H9 (cell line): ENCODE data around the gene MEF2C. TPM values are rescaled to one million over a fixed set of nuclear protein-coding genes. Genes with fewer than 3 reads are reported as not detected.

Source experiments
- DNase-seq: peaks from one replicate; pipeline ENCODE4 v3.0.0-alpha.2; 2017
- H2AFZ ChIP-seq: one replicate; pipeline ENCODE4 v1.6.1; 2013; ENCODE audit warnings: mild to moderate bottlenecking, low read length, control low read depth, moderate library complexity
- H2AK5ac ChIP-seq: 2 replicates; pipeline ENCODE4 v1.6.1; 2013; ENCODE audit warnings: low read length, control low read depth, mixed read lengths; ENCODE audit not compliant: insufficient read length
- H2BK120ac ChIP-seq: one replicate; pipeline ENCODE4 v1.6.1; 2013; ENCODE audit warnings: low read depth, mild to moderate bottlenecking, low read length, control low read depth, inconsistent platforms; ENCODE audit not compliant: poor library complexity, severe bottlenecking
- H2BK12ac ChIP-seq: 2 replicates; pipeline ENCODE4 v1.6.1; 2013; ENCODE audit warnings: low read length, control low read depth, mixed read lengths, low read depth; ENCODE audit not compliant: insufficient read length
- H2BK15ac ChIP-seq: 2 replicates; pipeline ENCODE4 v1.6.1; 2013; ENCODE audit warnings: low read depth, low read length, control low read depth
- H2BK20ac ChIP-seq: one replicate; pipeline ENCODE4 v1.6.1; 2013; ENCODE audit warnings: low read depth, mild to moderate bottlenecking, low read length, control low read depth, inconsistent platforms; ENCODE audit not compliant: poor library complexity, severe bottlenecking
- H2BK5ac ChIP-seq: 2 replicates; pipeline ENCODE4 v1.6.1; 2013; ENCODE audit warnings: low read length, control low read depth, mixed read lengths; ENCODE audit not compliant: insufficient read length
- H3K14ac ChIP-seq: 2 replicates; pipeline ENCODE4 v1.6.1; 2013; ENCODE audit warnings: low read length, control low read depth; ENCODE audit not compliant: insufficient read depth
- H3K18ac ChIP-seq: 2 replicates; pipeline ENCODE4 v1.6.1; 2013; ENCODE audit warnings: low read depth, mild to moderate bottlenecking, mixed read lengths, low read length, control low read depth; ENCODE audit not compliant: insufficient read length
- H3K23ac ChIP-seq: 2 replicates; pipeline ENCODE4 v1.6.1; 2013; ENCODE audit warnings: low read length, control low read depth, mixed read lengths, low read depth; ENCODE audit not compliant: insufficient read length
- H3K23me2 ChIP-seq: 2 replicates; pipeline ENCODE4 v1.6.1; 2013; ENCODE audit warnings: low read depth, mild to moderate bottlenecking, mixed read lengths, low read length, control low read depth; ENCODE audit not compliant: insufficient read length, poor library complexity, severe bottlenecking
- H3K27ac ChIP-seq: 2 replicates; pipeline ENCODE4 v1.5.1; 2013; ENCODE audit warnings: low read length, control low read depth, mixed read lengths, low read depth; ENCODE audit not compliant: insufficient read length
- H3K27me3 ChIP-seq: 2 replicates; pipeline ENCODE4 v1.6.1; 2013; ENCODE audit warnings: low read length, control low read depth, inconsistent platforms; ENCODE audit not compliant: insufficient read depth
- H3K4ac ChIP-seq: 2 replicates; pipeline ENCODE4 v1.6.1; 2013; ENCODE audit warnings: low read depth, mild to moderate bottlenecking, control low read depth, inconsistent platforms, low read length, moderate library complexity
- H3K4me1 ChIP-seq: 2 replicates; pipeline ENCODE4 v1.6.1; 2013; ENCODE audit warnings: low read length, control low read depth, inconsistent platforms; ENCODE audit not compliant: insufficient read depth
- H3K4me2 ChIP-seq: 2 replicates; pipeline ENCODE4 v1.6.1; 2013; ENCODE audit warnings: low read length, control low read depth, mixed read lengths; ENCODE audit not compliant: insufficient read length, insufficient read depth
- H3K56ac ChIP-seq: 2 replicates; pipeline ENCODE4 v1.6.1; 2013; ENCODE audit warnings: low read depth, mild to moderate bottlenecking, mixed read lengths, low read length, control low read depth; ENCODE audit not compliant: insufficient read length
- H3K79me1 ChIP-seq: 2 replicates; pipeline ENCODE4 v1.6.1; 2013; ENCODE audit warnings: low read depth, mild to moderate bottlenecking, moderate library complexity, low read length, control low read depth, inconsistent platforms; ENCODE audit not compliant: insufficient read depth, poor library complexity, severe bottlenecking
- H3K79me2 ChIP-seq: 2 replicates; pipeline ENCODE4 v1.6.1; 2013; ENCODE audit warnings: low read length, control low read depth, inconsistent platforms; ENCODE audit not compliant: insufficient read depth
- H3K9ac ChIP-seq: 2 replicates; pipeline ENCODE4 v1.6.1; 2013; ENCODE audit warnings: low read length, control low read depth, mixed read lengths; ENCODE audit not compliant: insufficient read length; ENCODE audit errors: extremely low read depth
- H3K9me3 ChIP-seq: one replicate; pipeline ENCODE4 v1.6.1; 2013; ENCODE audit warnings: low read depth, low read length, inconsistent platforms; ENCODE audit not compliant: control insufficient read depth
- H3T11ph ChIP-seq: one replicate; pipeline ENCODE4 v1.6.1; 2013; ENCODE audit warnings: mild to moderate bottlenecking, low read length, control low read depth, inconsistent platforms
- H4K20me1 ChIP-seq: one replicate; pipeline ENCODE4 v1.6.1; 2013; ENCODE audit not compliant: control insufficient read depth, insufficient read length, insufficient read depth
- H4K5ac ChIP-seq: 2 replicates; pipeline ENCODE4 v1.6.1; 2013; ENCODE audit warnings: low read depth, mild to moderate bottlenecking, mixed read lengths, low read length, control low read depth; ENCODE audit not compliant: insufficient read length
- H4K8ac ChIP-seq: replicated peaks from 2 replicates; pipeline ENCODE4 v1.6.1; 2013; ENCODE audit warnings: low read length, control low read depth, mixed read lengths, low read depth; ENCODE audit not compliant: insufficient read length
- H4K91ac ChIP-seq: 2 replicates; pipeline ENCODE4 v1.6.1; 2013; ENCODE audit warnings: low read depth, mild to moderate bottlenecking, moderate library complexity, mixed read lengths, low read length, control low read depth; ENCODE audit not compliant: insufficient read length
- H3K27ac Mint-ChIP-seq, 3 experiments: 2 replicates in 2 of 3; 3 replicates in 1 of 3; pipeline ENCODE4 v1.8.0; 2020 to 2021; ENCODE audit warnings: mixed read lengths in 3 of 3, mild to moderate bottlenecking in 1 of 3, moderate library complexity in 1 of 3
- H3K27me3 Mint-ChIP-seq: 2 replicates; pipeline ENCODE4 v1.8.0; 2021; ENCODE audit warnings: low read depth, mild to moderate bottlenecking, moderate library complexity, mixed read lengths
- H3K36me3 Mint-ChIP-seq, 3 experiments: 2 replicates in 2 of 3; 3 replicates in 1 of 3; pipeline ENCODE4 v1.8.0; 2020 to 2021; ENCODE audit warnings: low read depth in 3 of 3, mixed read lengths in 3 of 3; ENCODE audit not compliant: insufficient read depth in 1 of 3
- H3K4me1 Mint-ChIP-seq, 2 experiments: 2 replicates each; pipeline ENCODE4 v1.8.0; 2020; ENCODE audit warnings: mixed read lengths in 2 of 2
- H3K4me3 Mint-ChIP-seq, 2 experiments: 2 replicates in 1 of 2; 3 replicates in 1 of 2; pipeline ENCODE4 v1.8.0; 2020 to 2021; ENCODE audit warnings: mild to moderate bottlenecking in 2 of 2, mixed read lengths in 2 of 2, moderate library complexity in 1 of 2
- H3K9me3 Mint-ChIP-seq, 2 experiments: 2 replicates in 1 of 2; 3 replicates in 1 of 2; pipeline ENCODE4 v1.8.0; 2020; ENCODE audit warnings: mild to moderate bottlenecking in 2 of 2, mixed read lengths in 2 of 2, moderate library complexity in 1 of 2
- CTCF ChIP-seq: fragments of 200-600 bp; sonication (generic); conservative IDR thresholded peaks from 3 replicates; pipeline ENCODE4 v1.8.0; 2021; ENCODE audit warnings: antibody characterized with exemption, mild to moderate bottlenecking
- WGBS: extraction: QIAGEN DNeasy Blood & Tissue Kit; methylation state at CpG from one replicate; pipeline ENCODE4 v1.1.7; 2013; ENCODE audit warnings: missing lambda C conversion rate, low lambda C conversion rate, mixed read lengths; ENCODE audit not compliant: insufficient read length; ENCODE audit errors: extremely low coverage; 5-methylcytosine and 5-hydroxymethylcytosine counted together
- total RNA-seq: library from RNA; stranded (reverse); gene quantifications from 2 replicates; pipeline ENCODE4 v1.2.1, GENCODE V29; 2021

The MEF2C gene
- total RNA-seq, 1 experiment from 2014 or later = 0.11 TPM

- Histone ChIP-seq H3K18ac (no peak overlapping the region), H3K23ac (no peak overlapping the region), H2BK12ac (no peak overlapping the region), H4K91ac (no peak overlapping the region), H3K4me2 (no peak overlapping the region), H4K5ac (no peak overlapping the region), H3K27ac (no peak overlapping the region), H3K9ac (no peak overlapping the region), H3K79me1 (no peaks in the 10 kb centered on the region), H3K14ac (no peak overlapping the region), H2AFZ (no peak overlapping the region), H2BK20ac (no peak overlapping the region), H3K23me2 (no peaks in the 10 kb centered on the region), H3T11ph (no peak overlapping the region), H4K20me1 (no peaks in the 10 kb centered on the region), H3K79me2 (no peaks in the 10 kb centered on the region), H3K4me1 (no peaks in the 10 kb centered on the region), H3K4ac (no peak overlapping the region), H4K8ac (no peak overlapping the region), H2AK5ac (no peak overlapping the region), H2BK15ac (no peak overlapping the region), H3K27me3 (no peaks in the 10 kb centered on the region), H2BK5ac (no peak overlapping the region), H3K9me3 (no peaks in the 10 kb centered on the region), H2BK120ac (no peak overlapping the region), H3K56ac (no peak overlapping the region)
- Mint-ChIP-seq H3K9me3 (no peaks in the 10 kb centered on the region), H3K27me3 (no peaks in the 10 kb centered on the region), H3K4me3 (no peak overlapping the region), H3K27ac (no peak overlapping the region; a peak in 1 of 7 replicates), H3K4me1 (peaks cover 4 to 5% of the 10 kb centered on the region in 2 experiments), H3K36me3 (no peaks in the 10 kb centered on the region)
- no peak for TF ChIP-seq CTCF
- no peak for DNase-seq
- WGBS = no CpG with 5 or more reads among the region's 2 CpGs
Measured at GRCh38 chr5:88761939-88762338, 121.0 kb downstream of the MEF2C start.
